ENCODE data around the gene PXT1.

DNA sequence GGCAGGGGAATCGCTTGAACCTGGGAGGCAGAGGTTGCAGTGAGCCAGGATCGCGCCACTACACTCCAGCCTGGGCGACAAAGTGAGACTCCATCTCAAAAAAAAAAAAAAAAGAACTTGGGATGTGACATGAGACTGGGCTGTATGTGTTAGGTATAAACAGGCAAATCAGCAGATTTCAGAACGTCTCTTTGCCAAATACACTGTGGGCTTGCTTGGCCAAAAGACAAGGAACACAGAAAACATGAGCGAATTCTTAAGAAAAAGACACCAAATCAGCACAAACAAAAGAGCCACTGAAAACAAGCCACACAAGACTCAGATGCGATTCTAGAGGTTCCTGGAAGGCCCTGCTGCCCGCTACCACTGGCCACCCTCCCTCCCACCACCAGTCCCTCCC, 67.7 kb downstream of the PXT1 start:
- TF ChIP-seq, protein P1, sequence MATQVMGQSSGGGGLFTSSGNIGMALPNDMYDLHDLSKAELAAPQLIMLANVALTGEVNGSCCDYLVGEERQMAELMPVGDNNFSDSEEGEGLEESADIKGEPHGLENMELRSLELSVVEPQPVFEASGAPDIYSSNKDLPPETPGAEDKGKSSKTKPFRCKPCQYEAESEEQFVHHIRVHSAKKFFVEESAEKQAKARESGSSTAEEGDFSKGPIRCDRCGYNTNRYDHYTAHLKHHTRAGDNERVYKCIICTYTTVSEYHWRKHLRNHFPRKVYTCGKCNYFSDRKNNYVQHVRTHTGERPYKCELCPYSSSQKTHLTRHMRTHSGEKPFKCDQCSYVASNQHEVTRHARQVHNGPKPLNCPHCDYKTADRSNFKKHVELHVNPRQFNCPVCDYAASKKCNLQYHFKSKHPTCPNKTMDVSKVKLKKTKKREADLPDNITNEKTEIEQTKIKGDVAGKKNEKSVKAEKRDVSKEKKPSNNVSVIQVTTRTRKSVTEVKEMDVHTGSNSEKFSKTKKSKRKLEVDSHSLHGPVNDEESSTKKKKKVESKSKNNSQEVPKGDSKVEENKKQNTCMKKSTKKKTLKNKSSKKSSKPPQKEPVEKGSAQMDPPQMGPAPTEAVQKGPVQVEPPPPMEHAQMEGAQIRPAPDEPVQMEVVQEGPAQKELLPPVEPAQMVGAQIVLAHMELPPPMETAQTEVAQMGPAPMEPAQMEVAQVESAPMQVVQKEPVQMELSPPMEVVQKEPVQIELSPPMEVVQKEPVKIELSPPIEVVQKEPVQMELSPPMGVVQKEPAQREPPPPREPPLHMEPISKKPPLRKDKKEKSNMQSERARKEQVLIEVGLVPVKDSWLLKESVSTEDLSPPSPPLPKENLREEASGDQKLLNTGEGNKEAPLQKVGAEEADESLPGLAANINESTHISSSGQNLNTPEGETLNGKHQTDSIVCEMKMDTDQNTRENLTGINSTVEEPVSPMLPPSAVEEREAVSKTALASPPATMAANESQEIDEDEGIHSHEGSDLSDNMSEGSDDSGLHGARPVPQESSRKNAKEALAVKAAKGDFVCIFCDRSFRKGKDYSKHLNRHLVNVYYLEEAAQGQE (IDR thresholded peaks at IDR 0.05; ENCODE audit: insufficient replicate concordance, low read depth), result no peak
- TF ChIP-seq POLR2AphosphoS5 (IDR thresholded peaks at IDR 0.05; ENCODE audit: low read depth) (no peak), GABPA (IDR thresholded peaks at IDR 0.05; ENCODE audit: low read depth) (no peak), SPI1 (IDR thresholded peaks at IDR 0.05; ENCODE audit: borderline replicate concordance, low read depth) (no peak)
- TF ChIP-seq, protein P2, sequence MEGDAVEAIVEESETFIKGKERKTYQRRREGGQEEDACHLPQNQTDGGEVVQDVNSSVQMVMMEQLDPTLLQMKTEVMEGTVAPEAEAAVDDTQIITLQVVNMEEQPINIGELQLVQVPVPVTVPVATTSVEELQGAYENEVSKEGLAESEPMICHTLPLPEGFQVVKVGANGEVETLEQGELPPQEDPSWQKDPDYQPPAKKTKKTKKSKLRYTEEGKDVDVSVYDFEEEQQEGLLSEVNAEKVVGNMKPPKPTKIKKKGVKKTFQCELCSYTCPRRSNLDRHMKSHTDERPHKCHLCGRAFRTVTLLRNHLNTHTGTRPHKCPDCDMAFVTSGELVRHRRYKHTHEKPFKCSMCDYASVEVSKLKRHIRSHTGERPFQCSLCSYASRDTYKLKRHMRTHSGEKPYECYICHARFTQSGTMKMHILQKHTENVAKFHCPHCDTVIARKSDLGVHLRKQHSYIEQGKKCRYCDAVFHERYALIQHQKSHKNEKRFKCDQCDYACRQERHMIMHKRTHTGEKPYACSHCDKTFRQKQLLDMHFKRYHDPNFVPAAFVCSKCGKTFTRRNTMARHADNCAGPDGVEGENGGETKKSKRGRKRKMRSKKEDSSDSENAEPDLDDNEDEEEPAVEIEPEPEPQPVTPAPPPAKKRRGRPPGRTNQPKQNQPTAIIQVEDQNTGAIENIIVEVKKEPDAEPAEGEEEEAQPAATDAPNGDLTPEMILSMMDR (IDR thresholded peaks at IDR 0.05; ENCODE audit: insufficient read depth, low read length), result no peak
